Kidney (tissue), 14 donors: ENCODE data around the gene FAM200C. TPM values are rescaled to one million over a fixed set of nuclear protein-coding genes. Genes with fewer than 3 reads are reported as not detected.

Experiments used
- DNase-seq, 5 donors: peaks; one replicate each; pipeline ENCODE4 v3.0.0-alpha.2; 2013 to 2020
- FAIRE-seq: peaks from 2 replicates; lab custom pipeline; 2012; peaks lifted over from hg19 to GRCh38; lab: Jason Lieb, UNC
- H3K27ac ChIP-seq, 2 donors: one replicate each; pipeline ENCODE4 v1.7.0; 2013; ENCODE audit warnings: low read depth in 2 of 2, low read length in 2 of 2, inconsistent platforms in 1 of 2
- H3K27me3 ChIP-seq: one replicate; pipeline ENCODE4 v1.7.1; 2013; ENCODE audit warnings: low read length, inconsistent platforms; ENCODE audit not compliant: control insufficient read depth, insufficient read depth
- H3K36me3 ChIP-seq, 3 donors: one replicate each; pipeline versions ENCODE4 v1.7.0 to v1.7.1; 2013; ENCODE audit warnings: low read length in 3 of 3, control low read depth in 1 of 3, inconsistent platforms in 1 of 3; ENCODE audit not compliant: insufficient read depth in 3 of 3, control insufficient read depth in 2 of 3
- H3K4me1 ChIP-seq, 3 donors: one replicate each; pipeline versions ENCODE4 v1.7.0 to v1.7.1; 2013; ENCODE audit warnings: low read length in 3 of 3, inconsistent platforms in 1 of 3, low read depth in 1 of 3; ENCODE audit not compliant: control insufficient read depth in 2 of 3, insufficient read depth in 2 of 3
- H3K4me3 ChIP-seq, 3 donors: one replicate each; pipeline versions ENCODE4 v1.7.0 to v1.8.1; 2013; ENCODE audit warnings: low read length in 3 of 3, control low read depth in 1 of 3, inconsistent platforms in 1 of 3
- H3K9ac ChIP-seq, 3 donors: one replicate each; pipeline versions ENCODE4 v1.7.0 to v1.7.1; 2013; ENCODE audit warnings: low read length in 3 of 3, control low read depth in 1 of 3, inconsistent platforms in 1 of 3
- H3K9me3 ChIP-seq, 3 donors: one replicate each; pipeline versions ENCODE4 v1.7.0 to v1.7.1; 2013; ENCODE audit warnings: low read length in 3 of 3, control low read depth in 1 of 3, inconsistent platforms in 1 of 3; ENCODE audit not compliant: control insufficient read depth in 2 of 3, insufficient read depth in 1 of 3
- intact Hi-C: fragments of 100-400 bp; cut with DNase I; formaldehyde crosslinking; loops from one replicate; pipeline ENCODE4 v1.11.1; 2022
- polyA plus RNA-seq: library from polyadenylated mRNA; stranded (reverse); fragments of 350-450 nt; fragmentation: Illumina TruSeq; extraction: RNeasy Lipid Tissue Mini Kit (QIAGEN cat#74804); gene quantifications from one replicate; pipeline ENCODE4 v1.2.3, GENCODE V29; 2014; ENCODE audit warnings: low read depth, low replicate concordance; ENCODE audit not compliant: insufficient read depth
- total RNA-seq: library from RNA; stranded (reverse); fragmentation: NEBNext Ultra II Directional; extraction: Animal tissue kit (Norgen Biotek cat#: 25700); gene quantifications from one replicate; pipeline ENCODE4 v1.2.1, GENCODE V29; 2021
- TF ChIP-seq, protein P1 (sequence below): IDR thresholded peaks from 3 replicates; pipeline ENCODE4 v1.5.1; 2012; ENCODE audit warnings: mild to moderate bottlenecking, moderate library complexity, borderline replicate concordance; ENCODE audit not compliant: insufficient read depth; ENCODE audit errors: extremely low read depth
- donor health status: control.
- donor health status: control.
- donor health status: control.
- donor health status: control.
- donor health status: control.
- donor health status: DM: yes; HTN: yes; CAD: no.
- donor health status: Normal renal cell carcinoma (clear cell type).

The FAM200C gene
- total and polyA plus RNA-seq, 2 donors from 2014 or later = 4.8 to 5.3 TPM

DNA sequence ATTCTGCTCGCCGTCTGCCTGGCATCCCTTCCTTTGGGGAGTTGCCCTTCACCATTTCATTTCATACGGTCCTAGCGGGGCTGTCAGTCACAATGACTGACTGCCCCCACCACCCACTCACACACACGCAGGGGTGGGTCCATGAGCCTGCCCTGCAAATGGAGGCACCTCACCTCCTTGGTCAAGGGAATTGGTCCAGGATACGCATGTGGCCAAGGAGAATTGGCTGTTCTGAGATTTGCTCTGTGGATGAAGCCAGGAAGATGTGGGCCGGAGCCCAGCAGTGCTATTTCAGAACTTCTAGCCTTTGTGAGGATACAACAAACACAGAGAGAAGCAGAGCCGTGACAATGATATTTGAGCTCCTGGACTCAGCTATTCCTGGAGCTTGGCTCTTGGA is 46.5 kb downstream of the FAM200C start:
- no peak for DNase-seq
- Histone ChIP-seq H3K27me3 (no peaks in the 10 kb centered on the region), H3K27ac (no peak overlapping the region), H3K4me3 (no peak overlapping the region), H3K9ac (no peak overlapping the region), H3K36me3 (no peaks in the 10 kb centered on the region), H3K4me1 (peaks cover 0 to 3% (median 0%) of the 10 kb centered on the region in 3 donors), H3K9me3 (no peaks in the 10 kb centered on the region)
- intact Hi-C loops = no loop called here
- TF ChIP-seq, protein P1, sequence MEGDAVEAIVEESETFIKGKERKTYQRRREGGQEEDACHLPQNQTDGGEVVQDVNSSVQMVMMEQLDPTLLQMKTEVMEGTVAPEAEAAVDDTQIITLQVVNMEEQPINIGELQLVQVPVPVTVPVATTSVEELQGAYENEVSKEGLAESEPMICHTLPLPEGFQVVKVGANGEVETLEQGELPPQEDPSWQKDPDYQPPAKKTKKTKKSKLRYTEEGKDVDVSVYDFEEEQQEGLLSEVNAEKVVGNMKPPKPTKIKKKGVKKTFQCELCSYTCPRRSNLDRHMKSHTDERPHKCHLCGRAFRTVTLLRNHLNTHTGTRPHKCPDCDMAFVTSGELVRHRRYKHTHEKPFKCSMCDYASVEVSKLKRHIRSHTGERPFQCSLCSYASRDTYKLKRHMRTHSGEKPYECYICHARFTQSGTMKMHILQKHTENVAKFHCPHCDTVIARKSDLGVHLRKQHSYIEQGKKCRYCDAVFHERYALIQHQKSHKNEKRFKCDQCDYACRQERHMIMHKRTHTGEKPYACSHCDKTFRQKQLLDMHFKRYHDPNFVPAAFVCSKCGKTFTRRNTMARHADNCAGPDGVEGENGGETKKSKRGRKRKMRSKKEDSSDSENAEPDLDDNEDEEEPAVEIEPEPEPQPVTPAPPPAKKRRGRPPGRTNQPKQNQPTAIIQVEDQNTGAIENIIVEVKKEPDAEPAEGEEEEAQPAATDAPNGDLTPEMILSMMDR = no peak
- FAIRE-seq = no peak

DNA sequence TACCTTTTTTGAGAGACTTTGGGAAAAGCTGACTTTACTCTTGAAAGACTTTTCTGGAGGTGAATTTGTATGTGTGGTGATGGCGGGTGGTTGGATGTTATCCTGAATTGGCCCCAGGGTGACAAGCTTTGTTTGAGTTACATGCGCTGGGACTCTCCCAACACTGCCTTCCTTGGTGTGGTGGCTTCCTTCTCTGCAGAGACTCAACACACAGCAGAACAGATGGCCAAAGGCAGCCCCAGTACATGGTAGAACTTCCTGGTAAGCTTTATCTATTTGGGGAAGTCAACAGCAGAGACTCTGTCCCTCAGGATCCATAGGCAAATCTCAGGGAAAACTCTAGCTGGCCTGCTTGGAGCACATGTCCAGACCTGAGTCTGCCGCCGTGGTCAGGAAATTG is 47.5 kb downstream of the FAM200C start:
- H3K4me1 ChIP-seq = peaks cover 0 to 3% (median 0%) of the 10 kb centered on the region in 3 donors
- H3K9me3 ChIP-seq = no peaks in the 10 kb centered on the region
- H3K4me3 ChIP-seq = no peak overlapping the region
- intact Hi-C loops = no loop called here
- TF ChIP-seq, protein P1 = no peak
- H3K27ac ChIP-seq = no peak overlapping the region
- no peak overlapping the region for H3K9ac ChIP-seq
- no peak for DNase-seq
- no peak for FAIRE-seq
- no peaks in the 10 kb centered on the region for H3K36me3 ChIP-seq
- H3K27me3 ChIP-seq = no peaks in the 10 kb centered on the region

DNA sequence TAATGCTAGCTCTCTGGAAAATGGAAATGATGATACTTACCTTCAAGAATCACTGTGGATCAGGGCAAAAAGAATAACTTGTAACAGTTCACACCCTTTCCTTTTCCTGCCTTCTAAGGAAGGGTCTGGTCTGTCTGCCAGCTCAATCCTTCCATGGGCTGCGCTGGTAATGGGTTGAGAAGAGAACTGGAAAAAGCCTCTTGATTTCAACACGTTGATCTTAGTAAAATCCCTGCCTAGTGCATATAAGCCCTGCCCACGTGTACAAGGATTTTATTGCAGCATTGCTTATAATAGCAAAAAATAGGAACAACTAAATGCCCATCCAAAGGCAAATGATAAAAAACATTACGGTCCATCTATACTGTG is 49.9 kb downstream of the FAM200C start:
- H3K4me3 ChIP-seq = no peak overlapping the region
- H3K9me3 ChIP-seq = no peaks in the 10 kb centered on the region
- H3K27me3 ChIP-seq = no peaks in the 10 kb centered on the region
- intact Hi-C loops = loop anchor here (5.0 kb wide), 1 partner anchor 153 kb away; no protein-coding TSS in a partner anchor
- H3K27ac ChIP-seq = no peak overlapping the region
- no peak overlapping the region for H3K9ac ChIP-seq
- peaks cover 0 to 3% (median 0%) of the 10 kb centered on the region in 3 donors for H3K4me1 ChIP-seq
- TF ChIP-seq, protein P1 = no peak
- H3K36me3 ChIP-seq = no peaks in the 10 kb centered on the region
- FAIRE-seq (no peak), DNase-seq (no peak)

DNA sequence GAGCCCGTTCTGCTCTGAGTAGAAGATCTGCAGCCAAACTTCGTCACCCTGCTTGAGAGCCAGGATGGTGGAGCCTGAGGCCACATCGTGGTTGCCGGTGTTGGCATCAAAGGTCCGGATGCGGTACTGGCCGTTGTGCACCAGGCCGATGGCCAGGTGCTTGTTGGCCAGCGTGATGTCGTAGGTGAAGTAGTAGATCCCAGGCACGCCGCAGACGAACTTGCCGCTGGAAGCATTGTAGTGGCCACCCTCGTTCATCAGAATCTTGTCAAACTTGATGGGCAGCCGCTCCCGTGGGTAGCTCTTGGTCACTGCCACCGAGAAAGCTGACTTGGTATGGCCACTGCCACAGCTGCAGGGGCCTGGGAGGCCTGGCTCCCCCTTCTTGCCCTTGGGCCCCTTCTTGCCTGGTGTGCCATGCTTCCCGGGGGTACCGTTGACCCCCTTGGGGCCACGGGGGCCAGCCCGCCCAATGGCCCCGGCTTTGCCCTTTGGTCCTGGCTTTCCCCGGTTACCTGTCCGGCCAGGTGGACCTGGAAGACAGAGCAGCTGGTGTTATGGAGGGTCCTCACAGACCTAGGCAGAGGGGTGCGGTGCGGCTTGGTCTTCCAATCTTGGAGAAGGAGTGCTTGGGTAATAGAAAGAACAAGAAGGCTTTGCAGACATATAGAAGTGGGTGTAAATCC is 50.5 kb downstream of the FAM200C start:
- Histone ChIP-seq H3K27me3 (no peaks in the 10 kb centered on the region), H3K4me3 (no peak overlapping the region), H3K9ac (no peak overlapping the region), H3K36me3 (no peaks in the 10 kb centered on the region), H3K27ac (no peak overlapping the region), H3K4me1 (peaks cover 0 to 3% (median 0%) of the 10 kb centered on the region in 3 donors), H3K9me3 (no peaks in the 10 kb centered on the region)
- no peak for FAIRE-seq
- TF ChIP-seq, protein P1 = no peak
- DNase-seq = no peak
- intact Hi-C loops = loop anchor here (5.0 kb wide), 1 partner anchor 152 kb away; no protein-coding TSS in a partner anchor
